ENCODE results near the gene CELF4.
A peak's percentile ranks its signal among the peaks of the same experiment; 100 is the strongest.
"Not testable (repeated sequence)": the region's sequence is repeated elsewhere in the genome, so short reads cannot be mapped to it uniquely, and the experiment has no call there.

The CELF4 gene

GRCh38 chr18:37489011-37489410, 76.6 kb downstream of the CELF4 start:
- no peak for DNase-seq

DNA sequence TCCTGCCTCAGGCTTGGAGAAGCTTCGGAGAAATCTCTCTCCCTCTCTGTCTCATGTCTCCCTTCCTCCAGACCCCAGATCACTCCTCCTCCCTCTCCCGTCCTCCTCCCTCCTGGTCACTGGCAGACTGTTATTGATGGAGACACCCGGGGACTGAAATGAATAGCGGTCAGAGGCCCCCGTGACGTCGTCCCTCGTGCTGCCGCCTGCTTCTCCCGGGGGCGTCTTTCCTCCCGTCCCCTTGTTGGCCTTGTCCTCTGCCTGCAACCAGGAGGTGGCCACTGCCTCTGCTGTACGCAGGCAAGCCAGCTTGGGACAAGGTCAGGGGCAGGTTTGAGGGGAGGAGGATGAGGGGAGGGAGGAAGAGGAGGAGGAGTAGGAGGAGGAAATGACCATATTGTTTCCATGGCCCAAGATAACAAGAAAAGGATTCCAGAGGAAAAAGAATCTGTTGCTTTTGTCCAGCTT, 78.2 kb downstream of the CELF4 start:
- DNase-seq: no peak

DNA sequence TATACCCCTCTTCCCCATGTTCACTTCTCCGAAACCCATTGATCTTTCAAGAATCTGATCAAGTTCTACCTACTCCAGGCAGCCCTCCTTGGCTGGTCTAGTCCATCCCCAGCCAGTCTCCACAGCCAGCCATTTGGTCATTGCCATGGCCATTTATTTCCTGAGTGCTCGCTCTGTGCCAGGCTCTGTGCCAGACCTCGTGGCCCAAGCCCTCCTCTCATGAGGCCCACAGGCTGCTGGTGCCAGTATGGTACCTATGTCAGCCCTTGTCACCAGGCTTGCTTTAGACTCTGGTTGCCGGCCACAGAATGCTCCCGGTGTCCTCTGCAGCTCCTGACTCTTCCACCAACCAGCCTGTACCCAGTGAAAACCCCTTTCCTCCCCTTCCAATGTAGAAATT, 78.8 kb downstream of the CELF4 start:
- DNase-seq: no peak

DNA sequence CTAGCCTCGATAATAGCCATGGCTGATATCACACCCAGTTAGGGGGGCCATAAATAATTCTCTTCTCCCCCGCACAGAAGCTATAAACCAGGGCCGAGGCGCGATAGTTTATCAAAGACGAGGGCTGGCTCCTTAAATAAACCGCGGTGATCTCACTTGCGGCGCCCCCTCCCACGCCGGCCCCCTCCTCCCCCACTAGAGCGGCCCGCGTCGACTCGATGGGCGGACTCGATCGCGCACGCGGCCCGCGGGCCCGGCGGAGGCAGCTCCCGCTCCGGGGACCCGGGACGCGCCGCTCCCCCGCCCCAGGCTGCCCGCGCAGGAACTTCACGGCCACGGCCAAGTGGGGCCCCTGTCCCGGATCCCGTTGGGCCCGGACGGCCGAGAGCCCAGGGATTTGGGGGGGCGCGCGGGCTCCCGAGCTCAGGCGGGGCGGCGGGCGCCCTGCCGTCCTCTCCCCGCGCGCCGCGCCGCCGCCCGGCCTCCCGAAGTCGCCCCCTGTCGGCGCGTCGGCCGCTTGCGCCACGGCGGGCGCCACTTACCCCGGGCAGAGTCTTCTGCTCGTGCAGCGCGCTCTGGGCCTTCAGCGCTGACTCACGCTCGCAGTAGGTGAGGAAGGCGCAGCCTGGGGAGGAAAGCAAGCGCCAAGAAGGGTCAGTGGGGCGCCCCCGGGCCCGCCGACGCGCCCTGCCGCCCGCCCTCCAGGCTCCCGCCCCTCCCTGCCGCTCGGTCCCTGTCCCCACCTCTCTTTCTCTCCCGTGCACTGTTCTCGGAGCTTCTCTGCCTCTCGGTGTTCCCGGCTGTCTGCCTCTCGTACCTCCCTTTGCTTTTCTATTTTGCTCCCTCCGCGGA, 80.4 kb downstream of the CELF4 start:
- DNase-seq: peak; percentile 4

DNA sequence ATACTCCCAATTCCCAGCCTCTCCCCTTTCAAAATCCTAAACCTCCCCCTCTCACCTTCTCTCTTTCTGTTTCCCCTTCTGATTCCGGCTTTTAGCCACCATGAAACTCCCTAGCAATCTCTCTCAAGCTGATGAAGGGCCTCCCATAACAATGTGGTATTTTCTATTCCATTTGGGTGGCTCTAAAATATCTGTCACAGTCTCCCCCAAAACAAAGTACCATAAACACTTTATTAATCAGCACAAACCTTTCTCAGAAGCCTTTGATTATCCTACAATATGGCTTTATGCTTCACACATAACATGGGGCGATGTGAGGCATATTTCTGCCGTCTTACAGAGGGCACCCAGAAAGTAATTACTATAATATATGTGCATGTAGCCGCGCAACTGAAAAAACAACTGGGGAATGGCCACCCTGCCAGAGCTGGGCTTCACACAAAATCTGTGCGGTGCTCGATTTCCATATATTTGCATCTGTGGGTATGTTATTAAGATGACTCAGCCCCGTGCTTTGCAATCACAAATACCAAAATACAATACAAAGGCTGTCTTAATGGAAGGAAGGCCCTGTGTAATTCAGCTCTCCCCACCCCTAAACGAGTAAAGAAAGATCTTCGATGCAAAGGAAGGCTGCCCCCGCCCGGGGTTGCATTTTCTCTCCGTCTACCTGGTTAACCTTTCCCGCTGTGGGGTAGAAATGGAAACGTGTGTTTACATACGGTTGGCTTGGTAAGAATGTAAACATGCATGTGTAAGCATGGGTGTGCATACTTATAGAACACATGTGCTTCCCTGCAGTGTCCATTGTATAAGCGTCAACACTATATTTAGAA, 81.4 kb downstream of the CELF4 start:
- DNase-seq: no peak

GRCh38 chr18:37483221-37483971, 82.2 kb downstream of the CELF4 start:
- no peak for DNase-seq

DNA sequence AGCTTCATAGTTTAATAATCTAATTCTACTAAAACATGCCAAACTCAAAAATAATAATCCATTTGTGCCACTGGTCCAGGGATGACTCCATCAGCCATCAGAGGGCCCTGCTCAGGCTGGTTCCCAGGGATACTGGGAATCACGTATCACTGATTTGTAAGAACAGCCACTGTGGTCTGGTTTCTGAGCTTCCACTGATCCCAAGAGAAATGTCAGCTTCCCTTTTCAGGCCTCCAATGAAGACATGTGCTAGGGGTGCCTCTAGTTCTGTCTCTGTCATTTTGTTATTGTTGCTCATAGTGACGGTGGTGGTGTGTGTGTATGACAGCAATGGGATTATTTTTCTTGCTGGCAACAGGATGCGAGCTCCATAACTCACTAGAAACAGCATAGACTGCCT, 83.2 kb downstream of the CELF4 start:
- no peak for DNase-seq

- DNase-seq: no peak
These were observed 83.6 kb downstream of the CELF4 start for GRCh38 chr18:37482002-37482401.

DNA sequence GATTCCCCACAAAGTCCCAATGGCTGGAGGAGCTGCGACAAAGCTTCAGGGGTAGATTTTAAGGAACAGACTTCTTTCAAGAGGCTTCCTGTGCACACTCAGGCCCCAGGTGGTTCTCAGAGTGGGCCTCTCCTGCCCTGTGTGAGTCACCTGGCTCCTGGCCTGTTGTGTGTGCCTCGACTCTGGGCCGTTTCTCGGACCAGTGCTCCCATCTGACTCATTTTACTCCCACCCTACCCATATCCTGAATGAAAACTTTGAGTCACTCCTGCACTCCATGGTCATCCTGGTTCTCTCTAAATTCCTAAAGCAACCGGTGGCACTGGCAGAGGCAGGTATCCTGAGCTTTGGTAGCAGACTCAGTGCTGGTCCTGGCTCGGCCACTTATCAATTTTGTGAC, 84.1 kb downstream of the CELF4 start:
- DNase-seq: peak; percentile 90

DNA sequence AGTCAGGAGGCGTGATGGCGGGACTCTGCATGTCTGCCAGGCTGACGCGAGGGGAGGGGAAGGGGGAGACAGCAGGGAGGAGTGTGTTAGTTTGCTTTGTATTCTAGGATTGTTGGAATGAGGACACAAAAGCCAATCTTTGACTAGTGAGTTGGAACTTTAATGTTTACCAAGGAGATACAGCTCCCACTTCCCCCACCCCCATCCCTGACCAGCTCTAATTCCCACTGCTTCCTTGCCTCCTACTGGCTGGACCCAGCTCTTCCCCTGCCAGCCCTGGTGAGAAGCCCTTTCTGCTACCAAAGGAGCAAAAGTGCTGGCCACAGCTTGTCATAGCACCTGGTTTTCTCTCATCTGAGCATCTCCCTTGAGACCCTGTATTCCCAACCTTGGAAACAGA, 84.5 kb downstream of the CELF4 start:
- peak; percentile 74 for DNase-seq

DNA sequence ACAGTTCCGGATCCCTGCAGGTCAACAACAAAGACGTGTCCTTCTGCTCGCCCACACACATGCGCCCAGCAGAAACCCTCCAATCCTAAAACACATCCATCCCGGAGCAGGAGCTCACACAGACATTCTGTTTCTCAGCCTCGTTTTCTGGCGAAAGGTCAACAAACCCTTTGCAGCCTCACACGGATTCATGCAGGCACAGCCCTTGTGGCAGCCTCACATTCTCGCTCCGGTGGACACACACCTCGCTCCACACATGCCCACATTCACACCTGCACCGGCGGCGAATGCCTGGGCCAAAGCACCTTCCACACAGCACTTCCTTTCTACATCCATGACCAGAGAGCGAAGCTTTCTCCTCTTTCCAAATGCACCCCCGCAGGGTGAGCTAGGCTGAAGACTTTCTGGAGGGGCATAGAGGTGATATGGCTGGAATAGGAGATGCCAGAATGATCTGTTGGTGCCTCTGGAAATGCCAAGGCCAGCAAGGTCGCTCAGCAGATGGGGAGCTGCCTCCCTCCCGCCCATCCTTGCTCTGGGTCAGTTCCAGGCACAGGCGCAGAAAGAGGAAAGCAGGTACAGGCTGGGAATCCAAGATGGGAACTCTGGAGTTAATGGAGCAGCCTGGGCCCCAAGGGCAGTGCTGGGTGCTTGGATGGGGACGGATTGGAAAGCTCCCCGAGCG, 88.8 kb downstream of the CELF4 start:
- DNase-seq: no peak

GRCh38 chr18:37476182-37476581, 89.4 kb downstream of the CELF4 start:
- no peak for DNase-seq

- no peak for DNase-seq
These were observed 92.3 kb downstream of the CELF4 start for GRCh38 chr18:37473195-37473840.

GRCh38 chr18:37471637-37472036, 94.0 kb downstream of the CELF4 start:
- DNase-seq: no peak

DNA sequence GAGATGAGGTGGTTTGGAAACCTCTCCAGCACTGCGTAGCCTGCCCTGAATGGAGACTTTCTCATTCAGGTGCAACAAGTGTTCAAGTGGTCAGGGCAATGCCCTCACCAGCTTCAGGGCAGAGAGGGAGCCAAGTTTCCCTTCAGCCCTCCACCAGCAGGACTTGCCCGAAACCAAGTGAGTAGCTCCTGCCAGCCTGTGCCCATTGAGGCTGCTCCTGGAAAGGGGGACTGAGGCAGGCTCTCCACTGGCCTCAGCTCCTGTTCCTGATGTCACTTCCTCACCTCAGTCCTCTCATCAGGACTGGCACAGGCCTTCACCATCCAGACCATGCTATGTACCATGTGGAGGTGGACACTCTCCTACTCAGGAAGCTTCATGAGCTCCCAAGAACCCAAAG, 94.6 kb downstream of the CELF4 start:
- no peak for DNase-seq

DNA sequence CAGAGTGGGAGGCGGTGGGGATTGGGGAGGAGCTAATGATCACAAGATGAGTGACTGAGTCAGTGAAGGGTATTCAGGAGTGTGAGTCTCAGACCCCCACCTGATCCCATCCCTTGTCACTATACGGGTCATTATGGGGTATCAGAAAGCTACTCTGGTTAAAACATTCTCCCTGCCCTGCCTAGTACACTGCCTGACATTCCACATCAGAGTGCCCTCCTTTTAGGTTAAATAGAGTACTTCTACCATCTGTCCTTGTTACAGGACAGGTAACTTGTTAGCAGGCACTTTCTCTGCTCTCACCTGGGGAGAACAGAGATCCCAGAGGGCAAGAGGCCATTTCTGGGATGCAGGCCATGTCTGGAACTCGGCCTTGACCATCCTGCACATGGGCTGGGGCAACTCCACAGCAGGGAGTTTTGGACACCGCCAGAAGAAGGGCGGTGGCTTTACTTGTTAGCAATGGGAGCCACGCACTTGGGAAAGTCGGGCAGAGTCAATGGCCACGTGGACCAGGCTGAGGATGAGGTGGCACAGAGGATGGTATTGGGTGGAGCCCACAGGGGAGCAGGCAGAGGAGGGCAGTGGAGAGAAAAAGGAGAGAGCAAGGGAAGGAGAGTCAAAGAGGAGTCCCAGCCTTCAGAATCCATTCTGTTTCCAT, 98.5 kb downstream of the CELF4 start:
- no peak for DNase-seq

DNA sequence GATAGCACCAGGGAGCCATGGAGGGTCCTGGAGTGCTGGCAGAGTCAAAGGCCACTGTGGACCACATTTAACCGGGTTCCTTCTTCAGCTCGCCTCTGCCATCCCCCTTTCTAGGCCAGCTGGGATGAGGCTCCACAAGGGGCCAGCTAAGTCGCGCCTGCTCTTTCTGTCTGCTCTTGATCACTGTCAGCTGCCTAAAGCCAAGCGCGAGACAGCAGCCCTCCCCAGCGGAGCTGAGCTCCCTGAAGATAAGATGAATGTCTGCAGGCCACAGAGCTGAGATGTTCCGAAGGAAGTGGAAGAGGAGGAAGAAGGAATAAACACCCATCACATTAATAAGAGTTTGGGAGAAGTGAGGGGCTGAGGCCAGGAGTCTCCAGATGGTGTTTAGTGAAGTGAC, 99.6 kb downstream of the CELF4 start:
- no peak for DNase-seq

DNA sequence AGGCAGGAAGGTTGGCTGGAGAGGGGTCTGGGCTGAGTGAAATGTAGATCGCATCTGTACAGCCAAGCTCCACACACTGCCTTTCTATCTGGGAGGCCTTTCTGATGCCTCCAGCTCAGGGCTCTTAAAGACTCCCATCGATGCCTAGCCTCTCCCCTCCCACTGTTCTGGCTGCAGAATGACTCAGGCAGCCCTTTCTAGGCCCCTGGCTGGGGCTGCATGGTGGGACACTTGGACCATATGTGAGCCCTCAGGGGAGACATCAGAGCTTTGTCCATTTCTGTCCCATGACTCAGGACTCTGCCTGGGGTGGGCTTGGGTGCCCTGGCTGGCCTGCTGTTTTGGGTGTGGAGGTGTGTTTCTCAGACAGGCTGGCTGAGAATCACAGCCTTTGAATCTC, 101.3 kb downstream of the CELF4 start:
- DNase-seq: no peak

DNA sequence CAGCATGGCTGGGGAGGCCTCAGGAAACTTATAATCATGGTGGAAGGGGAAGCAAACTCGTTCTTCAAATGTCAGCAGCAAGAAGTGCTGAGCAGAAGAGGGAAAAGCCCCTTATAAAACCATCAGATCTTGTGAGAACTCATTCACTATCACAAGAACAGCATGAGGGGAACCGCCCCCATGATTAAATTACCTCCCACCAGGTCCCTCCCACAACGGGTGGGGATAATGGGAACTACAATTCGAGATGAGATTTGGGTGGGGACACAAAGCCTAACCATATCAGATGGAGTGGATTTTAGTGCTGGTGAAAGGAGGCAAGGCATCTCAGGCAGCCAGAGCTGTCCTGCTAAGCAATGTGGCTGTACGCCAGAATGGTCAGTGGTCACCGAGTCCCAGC, 104.3 kb downstream of the CELF4 start:
- DNase-seq: not testable (repeated sequence)

DNA sequence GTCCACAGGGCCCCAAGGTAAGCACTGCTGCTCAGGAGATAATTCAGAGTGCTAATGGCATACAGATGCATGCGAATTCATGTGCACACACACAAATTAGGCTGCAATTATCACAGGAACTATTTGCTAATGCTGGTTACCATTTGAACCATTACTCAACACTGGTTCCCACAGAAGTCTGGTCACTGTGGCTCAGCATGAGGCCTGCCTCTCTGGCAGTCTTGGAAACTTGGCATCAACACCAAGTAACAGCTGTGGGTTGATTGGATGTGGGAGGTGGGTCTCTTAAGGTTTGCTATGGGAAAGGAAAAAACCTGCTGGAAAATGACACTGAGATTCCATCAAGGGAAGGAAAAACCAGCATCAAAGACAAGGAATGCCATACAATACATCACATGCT, 105.0 kb downstream of the CELF4 start:
- DNase-seq: no peak

- no peak for DNase-seq
These were observed 106.9 kb downstream of the CELF4 start for GRCh38 chr18:37458697-37459096.

DNA sequence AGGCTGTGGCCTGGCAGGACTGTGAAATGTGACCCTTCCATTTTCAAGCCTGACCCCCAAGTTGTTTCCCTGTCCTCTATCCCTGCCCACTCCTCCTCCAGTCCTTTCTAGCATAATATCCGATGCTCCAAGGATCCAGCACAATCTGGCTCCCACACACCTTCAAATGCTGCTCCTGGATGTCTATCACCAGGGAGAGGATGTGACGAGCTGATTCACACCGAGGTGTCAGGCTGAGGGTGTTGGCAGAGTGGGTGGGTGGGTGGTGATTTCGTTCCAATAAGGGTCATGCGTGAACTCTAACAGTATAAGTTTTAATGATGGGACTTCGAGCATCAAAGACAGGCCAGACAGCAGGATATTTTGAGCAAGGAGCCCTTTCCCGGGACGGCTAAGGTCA, 107.8 kb downstream of the CELF4 start:
- no peak for DNase-seq

All from kidney glomerular epithelial cell (primary cell).